Right kidney (tissue), 1 donor: ENCODE results near the gene MYO18A.
"Not testable (repeated sequence)": the region's sequence is repeated elsewhere in the genome, so short reads cannot be mapped to it uniquely, and the experiment has no call there.

Source experiments
- DNase-seq: peaks from one replicate; pipeline ENCODE4 v3.0.0-alpha.2; 2016

The MYO18A gene

DNA sequence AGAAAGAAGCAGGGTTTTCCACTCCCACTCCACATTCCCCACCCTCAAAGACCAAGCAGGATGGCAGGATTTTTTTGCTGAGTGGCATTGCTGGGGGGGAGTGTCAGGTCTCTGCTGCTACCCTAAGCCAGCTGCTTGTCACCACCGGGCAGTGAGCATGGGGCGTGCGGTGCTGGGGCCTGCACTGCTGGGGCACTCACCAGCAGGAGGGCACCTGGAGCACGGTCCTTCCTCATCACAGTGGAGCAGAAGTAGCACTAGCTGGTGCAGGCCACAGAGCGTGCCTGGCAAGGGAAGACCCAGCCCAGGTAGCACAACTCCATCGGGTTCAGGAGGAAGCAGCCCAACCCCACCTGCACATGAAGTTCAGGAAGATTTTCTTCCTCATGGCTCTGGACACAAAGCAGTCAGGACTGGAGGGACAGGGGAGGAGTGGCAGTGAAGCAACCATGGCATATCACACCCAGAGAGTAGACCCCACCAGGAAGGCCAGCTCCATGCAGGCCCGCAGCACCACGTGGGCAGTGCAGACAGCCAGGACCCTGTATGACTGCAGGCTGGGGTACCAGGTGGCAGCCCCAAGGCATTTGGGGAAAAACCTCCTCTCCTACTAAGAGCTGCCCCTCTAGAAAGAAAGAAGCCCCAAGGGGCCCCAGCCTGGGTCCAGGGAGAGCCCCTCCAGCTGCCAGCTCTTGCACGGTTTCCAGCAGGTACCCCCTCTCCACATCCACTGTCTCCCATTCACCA, 16.7 kb upstream of the MYO18A start:
- DNase-seq = no peak

DNA sequence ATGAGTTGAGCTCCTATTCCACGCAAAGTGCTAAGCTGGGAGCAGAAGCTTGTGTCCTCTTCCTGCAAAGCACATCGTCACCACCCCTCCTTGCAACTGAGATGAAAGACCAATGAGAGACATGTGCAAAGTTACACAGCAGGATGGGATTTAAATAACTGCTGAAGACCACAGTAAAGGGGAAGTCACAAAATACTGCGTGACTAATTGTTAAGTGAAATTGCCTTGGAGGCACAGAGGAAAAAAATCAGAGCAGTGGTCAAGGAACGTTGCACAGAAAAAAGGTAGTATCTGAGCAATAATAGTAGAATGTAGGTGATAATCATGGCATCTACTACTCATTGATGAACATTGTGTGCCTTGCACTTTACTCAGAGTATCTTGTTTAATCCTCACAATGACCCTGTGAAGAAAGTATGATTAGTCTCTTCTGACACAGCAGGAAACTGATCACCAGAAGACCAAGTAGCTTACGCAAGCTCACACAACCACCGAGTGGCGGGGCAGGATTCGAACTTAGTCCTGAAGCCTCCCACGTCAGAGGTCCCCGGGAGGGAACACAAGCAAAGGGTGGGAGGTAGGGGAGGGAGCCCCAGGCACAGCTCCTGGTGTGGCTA, 15.4 kb upstream of the MYO18A start:
- DNase-seq = no peak

DNA sequence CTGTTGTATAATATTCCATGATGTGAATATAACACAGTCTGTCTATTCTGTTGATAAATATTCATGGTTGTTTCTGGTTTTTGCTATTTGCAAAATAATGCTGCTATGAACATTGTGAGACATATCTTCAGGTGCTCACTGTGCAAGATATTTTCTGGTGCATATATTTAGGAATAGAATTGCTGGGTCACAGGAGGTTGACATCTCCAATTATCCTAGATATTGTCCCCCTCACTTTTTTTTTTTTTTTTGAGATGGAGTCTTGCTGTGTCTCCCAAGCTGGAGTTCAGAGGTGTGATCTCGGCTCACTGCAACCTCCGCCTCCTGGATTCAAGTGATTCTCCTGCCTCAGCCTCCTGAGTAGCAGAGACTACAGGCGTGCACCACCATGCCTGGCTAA, 14.5 kb upstream of the MYO18A start:
- DNase-seq = no peak

DNA sequence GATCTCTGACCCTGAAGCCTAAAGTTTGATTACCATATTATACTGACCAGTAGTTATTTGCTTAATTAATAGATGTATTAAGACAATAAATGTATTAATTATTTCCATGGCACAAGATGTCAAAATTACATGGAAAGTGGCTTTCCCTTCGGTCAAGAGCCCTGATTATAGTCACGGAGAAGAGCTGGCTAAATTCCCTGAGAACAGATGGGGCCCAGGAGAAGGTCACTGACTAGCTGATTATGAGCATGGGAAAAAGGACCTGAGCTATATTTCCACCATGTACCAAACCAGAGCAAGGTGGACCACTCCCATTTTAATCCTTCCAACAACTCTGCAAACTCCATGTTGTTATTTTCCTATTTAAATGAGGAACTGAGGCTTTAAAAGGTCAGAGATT, 12.9 kb upstream of the MYO18A start:
- DNase-seq = no peak

DNA sequence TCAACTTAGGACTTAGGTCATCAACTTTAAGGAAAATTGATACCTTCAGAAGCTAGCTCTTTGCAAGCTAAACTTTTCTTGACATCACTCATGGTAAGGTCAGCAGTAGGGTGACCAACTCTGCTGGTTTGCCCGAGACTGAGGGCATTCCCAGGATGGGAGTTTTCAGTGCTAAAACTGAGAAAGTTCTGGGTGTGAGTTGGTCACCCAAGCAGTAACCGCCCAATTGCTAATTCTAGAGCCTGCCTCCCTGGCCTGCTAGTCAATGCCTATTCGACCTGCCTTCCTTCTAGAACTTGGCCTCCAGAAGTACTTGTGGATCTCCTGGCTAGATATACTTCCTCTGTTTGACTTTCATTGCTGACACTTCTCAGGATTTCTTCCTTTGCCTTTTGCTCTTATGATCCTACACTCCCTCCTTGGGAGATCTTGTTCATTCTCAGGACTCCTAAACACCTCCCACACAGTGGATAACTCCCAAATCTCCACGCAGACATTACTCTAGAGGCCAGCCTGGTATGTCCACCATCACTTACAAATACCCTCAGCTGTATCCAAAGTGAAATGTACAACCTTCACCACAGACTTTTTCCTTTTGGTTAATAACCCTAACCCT, 10.5 kb upstream of the MYO18A start:
- no peak for DNase-seq

DNA sequence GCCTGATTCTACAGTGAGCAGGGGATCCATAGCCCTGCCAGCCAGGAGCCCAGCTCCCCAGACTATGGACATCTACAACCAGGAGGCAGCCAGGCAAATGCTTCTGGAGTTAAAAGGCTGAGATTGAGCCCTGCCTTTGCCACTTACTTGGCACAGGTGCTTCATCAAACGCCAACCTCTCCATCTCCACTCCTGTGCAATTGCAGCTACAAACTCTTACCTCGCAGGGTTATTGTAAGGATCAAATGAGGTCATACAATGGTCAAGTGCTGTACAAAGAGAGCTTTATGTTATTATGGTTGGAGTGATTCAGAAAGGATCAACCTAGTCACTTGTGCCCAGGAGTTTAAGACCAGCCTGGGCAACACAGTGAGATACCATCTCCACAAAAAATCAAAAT, 9.8 kb upstream of the MYO18A start:
- no peak for DNase-seq

DNA sequence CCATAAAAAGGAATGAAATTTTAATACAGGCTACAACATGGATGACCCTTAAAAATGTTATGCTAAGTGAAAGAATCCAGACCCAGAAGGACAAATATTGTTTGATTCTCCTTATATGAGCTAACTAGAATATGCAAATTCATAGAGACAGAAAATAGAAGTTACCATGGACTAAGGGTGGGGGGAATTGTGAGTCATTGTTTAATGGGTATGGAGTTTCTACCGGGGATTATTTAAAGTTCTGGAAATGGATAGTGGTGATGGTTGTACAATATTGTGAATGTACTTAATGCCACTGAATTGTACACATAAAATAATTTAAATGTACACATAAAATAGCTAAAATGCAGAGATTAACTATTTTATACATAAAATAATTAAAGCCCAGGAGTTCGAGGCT, 9.2 kb upstream of the MYO18A start:
- no peak for DNase-seq

DNA sequence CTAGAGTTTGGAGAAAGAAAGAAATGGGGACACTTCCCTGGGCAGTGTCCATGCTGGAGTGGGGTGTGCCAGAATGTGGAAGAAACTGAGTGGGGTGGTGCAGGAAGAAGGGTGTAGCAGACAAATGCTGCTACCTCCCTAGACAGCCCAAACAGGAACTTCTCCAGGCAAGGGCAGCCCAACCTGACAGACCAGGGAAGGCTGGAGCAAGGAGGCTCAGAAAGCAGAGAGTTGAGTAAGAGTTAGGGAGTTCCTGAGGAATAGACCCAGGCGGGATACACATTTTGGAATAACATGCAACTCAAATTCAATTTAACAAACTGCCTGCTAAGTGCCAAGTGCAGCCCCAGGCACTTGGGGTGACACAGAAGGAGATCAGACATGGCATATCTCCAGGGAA, 1.0 kb upstream of the MYO18A start:
- no peak for DNase-seq

DNA sequence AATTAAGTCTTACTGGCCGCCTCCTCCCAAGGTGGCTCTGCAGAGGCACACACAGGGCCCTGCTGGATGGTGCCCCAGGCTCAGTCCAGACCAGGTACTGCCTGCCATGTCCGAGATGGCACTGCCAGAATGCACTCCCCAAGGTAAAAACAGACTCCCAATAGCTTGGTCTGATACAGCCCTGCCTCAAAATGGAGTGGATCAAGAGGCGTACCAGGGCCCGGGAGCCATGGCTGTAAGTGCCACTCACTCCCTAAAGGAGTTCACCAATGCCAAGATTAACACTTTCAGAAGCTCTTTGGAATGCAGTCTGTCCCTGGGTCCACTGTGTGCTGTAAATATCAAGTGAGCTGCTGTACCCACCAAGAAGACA, 576 bp upstream of the MYO18A start:
- DNase-seq = no peak

DNA sequence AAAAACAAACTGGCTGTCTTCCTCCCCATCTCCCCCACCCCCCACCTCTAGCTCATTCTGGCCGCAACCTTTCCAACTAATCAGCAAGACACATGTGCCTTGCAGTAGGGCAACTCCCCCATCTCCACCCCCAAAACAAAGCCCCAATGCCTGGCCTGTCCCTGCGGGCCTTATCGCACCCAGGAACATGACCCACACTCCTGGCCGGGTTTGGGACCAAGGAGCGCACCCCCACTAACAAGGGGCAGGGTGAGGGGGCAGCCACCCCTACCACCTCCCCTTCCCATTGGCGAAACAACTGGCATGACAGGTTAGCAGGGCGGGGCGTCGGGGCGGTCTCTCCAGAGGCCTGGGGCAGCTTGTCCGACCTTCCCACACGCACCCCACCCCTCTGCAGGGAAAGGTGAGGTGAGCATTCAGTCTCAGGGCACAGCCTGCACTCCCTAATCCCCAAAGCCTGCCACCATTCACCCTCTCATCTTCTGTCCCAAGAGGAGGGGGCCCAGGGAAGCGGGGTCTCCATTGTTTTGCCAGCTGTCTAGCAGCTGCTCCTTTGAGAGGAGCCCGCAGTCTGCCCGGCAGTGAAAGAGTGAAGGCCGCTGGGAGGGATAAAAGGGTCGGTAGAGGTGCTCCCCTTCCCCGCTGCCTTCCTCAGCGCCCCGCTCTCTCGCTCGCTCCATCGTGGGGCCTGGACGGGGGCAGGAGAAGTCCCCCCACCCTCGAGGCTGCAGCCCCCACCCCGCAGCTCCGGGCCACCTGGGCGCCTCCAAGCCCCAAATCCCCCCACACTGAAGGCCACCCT, 765 bp downstream of the MYO18A start:
- peak; percentile 78 for DNase-seq

DNA sequence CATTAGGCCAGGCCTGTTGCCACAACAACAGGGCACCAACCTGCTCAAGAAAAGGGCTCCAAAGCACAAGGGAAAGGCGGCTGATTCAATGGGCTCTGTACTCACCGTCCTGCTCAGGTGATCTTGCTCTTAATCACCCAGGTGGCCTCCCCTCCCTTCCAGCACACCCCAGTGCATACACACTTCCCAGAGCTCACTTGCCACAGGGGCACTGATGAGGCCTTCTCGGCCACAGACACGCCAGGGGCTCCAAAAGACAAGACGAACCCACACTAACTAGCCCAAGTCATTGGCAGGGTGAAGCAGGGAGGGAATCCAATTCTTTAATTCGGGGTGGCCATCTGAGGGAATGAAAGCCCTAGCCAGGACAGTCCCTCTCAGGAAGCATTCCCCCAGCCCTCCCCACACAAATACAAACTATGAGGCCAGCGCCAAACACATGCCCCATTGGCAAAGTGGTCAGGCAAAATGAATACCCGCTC, 1.4 kb downstream of the MYO18A start:
- no peak for DNase-seq

DNA sequence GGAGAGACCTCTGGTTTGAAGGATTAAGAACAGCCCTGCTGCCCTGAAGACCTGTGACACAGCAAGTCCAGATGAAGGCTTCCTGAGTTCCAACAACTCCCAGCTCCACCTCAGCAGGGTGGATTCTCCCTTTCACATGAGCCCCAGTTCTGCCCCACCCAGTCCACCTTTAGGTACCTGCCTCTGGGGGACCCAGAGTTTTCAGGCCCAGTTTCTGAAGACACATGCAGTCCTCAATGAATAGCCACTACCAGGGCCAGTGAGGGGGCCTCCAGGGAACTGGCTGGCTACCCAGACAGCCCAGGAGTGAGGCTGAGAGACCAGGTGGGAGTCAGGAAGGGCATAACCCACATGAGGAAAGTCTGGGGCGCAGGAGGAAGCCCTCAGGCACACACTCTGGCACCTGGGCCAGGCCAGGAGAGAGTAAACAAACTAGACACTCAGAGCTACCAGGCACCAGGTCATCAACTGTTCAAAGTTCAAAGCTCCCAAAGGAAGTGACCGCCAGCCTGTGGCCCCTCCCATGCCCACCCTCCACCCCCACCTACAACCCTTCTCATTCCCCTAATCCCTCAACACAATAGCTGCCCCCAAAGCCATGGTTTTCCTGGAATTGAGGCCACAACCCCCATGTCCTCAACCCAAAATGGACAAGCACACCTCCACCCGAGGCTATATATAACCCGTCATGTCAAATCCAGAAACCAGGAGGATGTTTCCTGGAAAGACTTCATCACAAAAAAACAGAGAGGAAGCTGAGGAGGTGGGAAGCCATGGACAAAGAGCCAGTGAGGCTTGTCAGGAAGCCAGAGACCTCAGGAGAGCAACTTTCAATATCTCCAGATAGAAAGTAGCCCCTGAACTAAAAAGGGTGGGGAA, 2.1 kb downstream of the MYO18A start:
- no peak for DNase-seq

DNA sequence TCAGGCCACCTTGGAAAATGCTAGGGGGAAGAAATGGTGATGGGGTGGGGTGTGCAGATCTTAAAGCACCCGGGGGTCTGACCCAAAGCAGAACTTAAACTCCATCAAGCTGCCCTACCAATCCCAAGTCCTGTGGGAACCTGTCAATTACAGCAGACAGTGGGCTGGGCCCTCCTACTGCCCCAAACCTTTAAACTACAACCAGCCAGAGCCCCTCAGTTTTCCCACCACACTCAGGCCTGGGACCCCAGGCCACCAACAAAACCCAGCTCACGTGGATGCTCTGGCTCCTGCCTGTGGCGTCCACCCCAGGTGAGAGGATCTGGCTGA, 2.7 kb downstream of the MYO18A start:
- no peak for DNase-seq

DNA sequence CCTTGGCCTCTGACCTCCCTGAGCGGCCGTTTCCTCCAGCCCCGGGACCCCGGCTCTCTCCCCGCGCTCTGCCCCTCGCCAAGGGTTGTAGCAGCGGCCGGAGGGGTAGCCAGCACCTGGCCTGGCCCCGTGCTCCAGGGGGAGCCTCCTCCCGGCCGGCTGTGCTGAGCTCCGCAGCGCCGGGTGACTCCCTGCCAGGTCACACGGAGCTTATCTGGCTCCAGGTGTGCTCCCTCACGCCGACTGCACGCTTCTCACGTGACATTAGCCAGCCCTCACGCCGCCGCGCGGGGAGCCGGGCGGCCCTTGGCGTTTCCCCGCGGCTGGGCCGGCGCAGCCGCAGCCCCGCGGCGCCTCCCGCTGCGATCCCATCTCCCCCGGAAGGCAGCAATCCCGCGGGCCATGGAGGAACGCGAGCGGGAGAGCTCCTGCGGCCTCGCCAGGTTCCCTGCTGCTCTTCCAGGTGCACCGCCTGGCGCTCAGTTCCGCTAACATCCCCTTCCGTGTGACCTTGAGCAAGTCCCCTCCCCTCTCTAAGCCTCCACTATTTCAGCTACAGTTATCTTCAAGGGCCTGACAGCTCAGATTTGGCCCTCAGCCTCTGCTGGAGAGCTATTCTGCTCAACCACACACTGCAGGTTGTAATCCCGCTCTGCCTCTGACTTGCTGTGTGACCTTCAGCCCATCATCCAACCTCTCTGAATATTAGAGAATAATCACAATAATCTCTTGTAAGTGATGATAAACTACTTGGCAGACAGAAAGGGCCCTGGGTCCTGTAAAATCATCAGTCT, 3.4 kb downstream of the MYO18A start:
- peak; percentile 73 for DNase-seq

DNA sequence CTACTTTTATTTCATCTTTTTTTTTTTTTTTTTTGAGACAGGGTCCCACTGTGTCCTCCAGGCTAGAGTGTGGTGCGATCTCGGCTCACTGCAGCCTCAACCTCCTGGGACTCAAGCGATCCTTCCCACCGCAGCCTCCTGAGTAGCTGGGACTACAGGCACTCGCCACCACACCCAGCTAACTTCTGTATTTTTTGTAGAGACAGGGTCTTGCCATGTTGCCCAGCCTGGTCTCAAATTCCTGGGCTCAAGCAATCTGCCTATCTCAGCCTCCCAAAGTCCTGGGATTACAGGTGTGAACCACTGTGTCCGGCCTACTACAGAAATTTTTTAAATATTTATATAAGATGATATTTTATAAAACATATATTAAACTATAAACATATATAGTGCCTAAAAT, 4.8 kb downstream of the MYO18A start:
- no peak for DNase-seq

DNA sequence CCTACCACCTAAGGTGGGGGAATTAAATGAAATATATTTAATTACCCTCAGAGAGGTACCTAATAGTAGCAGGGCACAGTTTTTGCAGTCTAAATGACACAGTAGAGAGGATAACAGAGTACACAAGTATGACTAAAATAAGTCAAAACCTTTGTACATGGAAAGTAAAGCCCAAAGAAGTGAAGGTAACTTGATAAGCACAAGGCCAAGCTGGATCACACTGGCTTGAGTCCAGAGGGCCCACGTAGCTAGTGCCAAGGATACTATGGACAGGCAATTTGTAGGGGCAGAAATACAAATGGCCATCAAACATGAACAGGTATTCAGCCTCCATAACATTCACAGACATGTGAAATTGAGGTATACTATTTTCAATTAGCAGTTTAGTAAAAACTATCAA, 7.6 kb downstream of the MYO18A start:
- DNase-seq = no peak

DNA sequence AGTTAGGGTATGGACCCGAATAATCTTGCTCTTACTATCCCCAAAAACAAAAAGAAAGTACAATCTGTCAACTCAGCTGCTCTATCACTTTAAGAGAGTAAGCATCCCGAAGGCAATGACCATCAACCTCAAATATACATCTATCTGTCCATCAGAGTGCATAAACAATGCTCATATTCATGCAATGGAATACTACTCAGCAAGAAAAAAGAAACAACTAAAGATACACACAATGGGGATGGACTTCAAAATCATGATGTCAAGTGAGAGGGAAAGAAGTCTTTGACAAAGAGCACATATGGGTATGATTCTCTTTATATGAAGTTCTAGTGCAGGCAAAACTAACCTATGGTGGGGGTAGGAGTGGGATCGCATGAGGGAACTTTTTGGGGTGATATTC, 9.5 kb downstream of the MYO18A start:
- no peak for DNase-seq

DNA sequence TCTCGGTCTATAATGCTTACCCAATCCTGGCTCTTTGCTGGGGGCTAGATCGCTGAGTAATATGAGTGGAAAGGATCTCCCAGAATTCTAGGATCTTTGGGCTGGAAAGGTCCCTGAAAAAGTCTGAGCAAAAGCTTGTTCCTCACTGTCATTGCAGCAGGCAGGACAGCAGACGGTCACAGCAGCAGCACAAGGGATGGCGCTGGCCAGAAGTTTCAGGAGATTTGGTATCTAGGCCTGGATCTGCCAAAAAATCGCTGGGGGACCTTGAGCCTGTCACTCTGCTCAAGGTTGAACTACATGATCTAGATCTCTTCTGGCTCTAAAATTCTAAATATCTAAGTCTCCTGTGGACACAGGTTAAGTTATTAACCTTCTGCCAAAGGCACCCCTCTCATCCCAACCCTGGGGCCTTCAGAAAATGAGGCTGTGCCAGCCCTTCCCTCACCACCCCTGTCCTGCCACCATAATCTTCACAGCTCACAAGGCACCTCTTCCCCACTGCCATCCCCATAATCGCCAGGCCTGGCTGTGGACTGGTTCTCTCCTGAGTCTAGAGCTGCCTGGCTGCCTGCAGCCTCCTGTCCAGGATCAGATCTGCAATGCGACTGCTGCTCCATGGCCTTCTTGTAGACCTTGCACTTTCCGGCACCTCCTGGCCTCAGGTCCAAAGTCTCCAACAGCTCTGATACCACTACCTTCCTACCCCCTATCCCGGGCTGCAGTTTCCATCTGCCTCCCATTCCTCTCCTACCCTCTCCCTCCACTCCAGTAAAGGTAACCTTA, 10.2 kb downstream of the MYO18A start:
- DNase-seq = no peak

DNA sequence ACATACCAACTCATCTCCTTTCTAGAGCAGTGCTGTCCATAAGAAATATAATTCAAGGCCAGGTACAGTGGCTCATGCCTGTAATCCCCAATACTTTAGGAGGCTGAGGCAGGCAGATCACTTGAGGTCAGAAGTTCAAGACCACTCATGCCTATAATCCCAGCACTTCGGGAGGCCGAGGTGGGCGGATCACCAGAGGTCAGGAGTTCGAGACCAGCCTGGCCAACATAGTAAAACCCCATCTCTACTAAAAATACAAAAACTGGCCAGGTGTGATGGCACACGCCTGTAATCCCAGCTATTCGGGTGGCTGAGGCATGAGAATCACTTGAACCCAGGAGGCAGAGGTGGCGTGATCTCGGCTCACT, 11.5 kb downstream of the MYO18A start:
- DNase-seq = not testable (repeated sequence)

DNA sequence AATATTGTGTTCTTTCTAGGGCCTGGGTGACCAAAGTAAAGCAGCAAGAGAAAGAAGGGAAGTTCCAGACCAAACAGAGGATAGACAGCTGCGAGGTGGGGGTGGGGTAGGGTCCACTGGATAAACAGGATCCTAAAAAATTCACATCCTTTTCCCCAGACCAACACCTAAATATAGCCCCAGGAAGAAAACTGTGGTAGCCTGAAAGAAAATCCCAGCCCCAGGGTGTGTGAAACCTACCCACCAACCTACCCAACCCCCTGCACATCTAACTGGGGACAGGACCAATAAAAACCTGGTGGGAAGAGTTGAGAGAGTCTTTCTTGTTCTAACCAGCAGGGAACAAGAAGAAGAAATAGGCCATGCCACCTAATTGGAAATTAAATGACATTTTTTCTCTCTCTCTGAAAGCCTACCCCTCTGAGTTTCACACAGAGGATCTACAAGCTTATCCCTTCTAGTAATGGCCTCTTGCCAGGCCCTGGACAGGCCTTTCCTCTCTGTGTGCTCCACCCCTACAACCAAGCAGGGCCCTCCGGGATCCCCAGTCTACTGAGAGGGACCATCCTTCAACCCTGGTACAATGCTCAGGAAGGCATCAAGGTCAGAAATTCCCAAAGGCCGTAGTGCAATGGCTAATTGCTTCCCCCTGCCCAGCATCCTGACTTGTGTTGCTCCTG, 12.0 kb downstream of the MYO18A start:
- DNase-seq = no peak
